GM12892 (cell line): Measurements from ENCODE around the gene ZBTB24.

Experiments
- POLR2A ChIP-seq: IDR thresholded peaks from 2 replicates; pipeline ENCODE4 v1.6.1; 2011; ENCODE audit warnings: low read depth, low read length, control low read depth
- POLR2AphosphoS5 ChIP-seq: IDR thresholded peaks from 2 replicates; pipeline ENCODE4 v1.6.1; 2011; ENCODE audit warnings: low read depth, low read length, control low read depth
- TAF1 ChIP-seq: IDR thresholded peaks from 2 replicates; pipeline ENCODE4 v1.6.1; 2011; ENCODE audit warnings: low read depth, mild to moderate bottlenecking, control low read depth, low read length, borderline replicate concordance

- no peak for TF ChIP-seq POLR2A
- no peak for TF ChIP-seq POLR2AphosphoS5
- TF ChIP-seq TAF1, result no peak
Observed at GRCh38 chr6:109478222-109478805, 4.7 kb downstream of the ZBTB24 start.
